Measurements from ENCODE around the gene LRMDA. TPM values are rescaled to one million over a fixed set of nuclear protein-coding genes. Genes with fewer than 3 reads are reported as not detected.

LRMDA gene
- total and polyA plus RNA-seq, 2 of the 13 experiments (the other 11 are each of a cell fraction or from before 2014, with no cell fraction given) = 13.4 to 22.0 TPM

DNA sequence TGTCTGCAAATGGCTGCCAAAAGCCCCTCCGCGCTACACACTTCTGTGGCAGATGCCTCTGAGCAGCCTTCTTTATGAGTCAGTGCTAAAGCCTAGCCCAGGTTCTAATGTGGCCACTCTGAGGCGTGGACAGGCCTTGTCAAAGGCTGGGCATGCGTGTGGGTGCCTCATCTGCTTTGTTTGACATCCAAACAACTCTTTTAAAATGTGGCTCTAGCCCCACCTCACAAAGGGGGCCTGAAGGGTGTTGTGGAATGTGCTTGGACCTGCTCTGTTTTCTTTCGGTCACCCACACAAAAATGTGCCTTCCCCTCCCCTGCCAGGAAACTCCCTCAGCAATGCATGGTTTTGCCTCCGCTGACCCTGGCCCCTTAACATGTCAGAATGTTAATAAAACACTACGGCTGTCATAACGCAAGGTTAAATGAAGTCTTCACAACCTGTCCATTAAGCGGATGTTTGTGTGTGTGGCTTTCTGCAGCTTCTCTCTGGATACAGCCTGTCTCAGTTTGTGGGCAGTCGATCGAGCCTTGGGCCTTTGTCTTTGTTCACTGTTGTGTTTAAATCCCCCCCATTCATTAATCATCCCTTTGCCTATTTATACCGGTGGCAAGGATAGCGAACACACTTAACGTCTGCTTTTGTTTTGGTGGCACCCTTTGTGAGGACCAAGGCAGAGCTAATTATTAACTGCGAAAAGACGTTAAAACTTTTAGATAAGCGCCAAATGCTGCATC, 718.9 kb downstream of the LRMDA start (continued):
- TF ChIP-seq ZFX (CRISPR knock-in tag; IDR thresholded peaks at IDR 0.05; ENCODE audit: low read depth) = peak; percentile 82
- TF ChIP-seq, protein P1, sequence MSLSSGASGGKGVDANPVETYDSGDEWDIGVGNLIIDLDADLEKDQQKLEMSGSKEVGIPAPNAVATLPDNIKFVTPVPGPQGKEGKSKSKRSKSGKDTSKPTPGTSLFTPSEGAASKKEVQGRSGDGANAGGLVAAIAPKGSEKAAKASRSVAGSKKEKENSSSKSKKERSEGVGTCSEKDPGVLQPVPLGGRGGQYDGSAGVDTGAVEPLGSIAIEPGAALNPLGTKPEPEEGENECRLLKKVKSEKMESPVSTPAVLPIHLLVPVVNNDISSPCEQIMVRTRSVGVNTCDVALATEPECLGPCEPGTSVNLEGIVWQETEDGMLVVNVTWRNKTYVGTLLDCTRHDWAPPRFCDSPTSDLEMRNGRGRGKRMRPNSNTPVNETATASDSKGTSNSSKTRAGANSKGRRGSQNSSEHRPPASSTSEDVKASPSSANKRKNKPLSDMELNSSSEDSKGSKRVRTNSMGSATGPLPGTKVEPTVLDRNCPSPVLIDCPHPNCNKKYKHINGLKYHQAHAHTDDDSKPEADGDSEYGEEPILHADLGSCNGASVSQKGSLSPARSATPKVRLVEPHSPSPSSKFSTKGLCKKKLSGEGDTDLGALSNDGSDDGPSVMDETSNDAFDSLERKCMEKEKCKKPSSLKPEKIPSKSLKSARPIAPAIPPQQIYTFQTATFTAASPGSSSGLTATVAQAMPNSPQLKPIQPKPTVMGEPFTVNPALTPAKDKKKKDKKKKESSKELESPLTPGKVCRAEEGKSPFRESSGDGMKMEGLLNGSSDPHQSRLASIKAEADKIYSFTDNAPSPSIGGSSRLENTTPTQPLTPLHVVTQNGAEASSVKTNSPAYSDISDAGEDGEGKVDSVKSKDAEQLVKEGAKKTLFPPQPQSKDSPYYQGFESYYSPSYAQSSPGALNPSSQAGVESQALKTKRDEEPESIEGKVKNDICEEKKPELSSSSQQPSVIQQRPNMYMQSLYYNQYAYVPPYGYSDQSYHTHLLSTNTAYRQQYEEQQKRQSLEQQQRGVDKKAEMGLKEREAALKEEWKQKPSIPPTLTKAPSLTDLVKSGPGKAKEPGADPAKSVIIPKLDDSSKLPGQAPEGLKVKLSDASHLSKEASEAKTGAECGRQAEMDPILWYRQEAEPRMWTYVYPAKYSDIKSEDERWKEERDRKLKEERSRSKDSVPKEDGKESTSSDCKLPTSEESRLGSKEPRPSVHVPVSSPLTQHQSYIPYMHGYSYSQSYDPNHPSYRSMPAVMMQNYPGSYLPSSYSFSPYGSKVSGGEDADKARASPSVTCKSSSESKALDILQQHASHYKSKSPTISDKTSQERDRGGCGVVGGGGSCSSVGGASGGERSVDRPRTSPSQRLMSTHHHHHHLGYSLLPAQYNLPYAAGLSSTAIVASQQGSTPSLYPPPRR (CRISPR knock-in tag; IDR thresholded peaks at IDR 0.05; ENCODE audit: borderline replicate concordance) = peak; percentile 91; the same call in 1 of the 2 replicates
- peak; percentile 57; the same call in 1 of the 2 replicates for TF ChIP-seq RFXAP (CRISPR knock-in tag; IDR thresholded peaks at IDR 0.05; ENCODE audit: borderline replicate concordance)
- TF ChIP-seq JUN (CRISPR knock-in tag; IDR thresholded peaks at IDR 0.05) = peak; percentile 72
- TF ChIP-seq POLR2A (IDR thresholded peaks at IDR 0.05; ENCODE audit: insufficient read depth in 1 of 2, low read depth in 2 of 2, low read length in 2 of 2) = peak; percentile 57 to 79
- TF ChIP-seq HHEX (CRISPR knock-in tag; IDR thresholded peaks at IDR 0.05) = peak; percentile 54
- peak; percentile 86 for TF ChIP-seq ZMYM4 (CRISPR knock-in tag; IDR thresholded peaks at IDR 0.05)
- TF ChIP-seq, protein P2, sequence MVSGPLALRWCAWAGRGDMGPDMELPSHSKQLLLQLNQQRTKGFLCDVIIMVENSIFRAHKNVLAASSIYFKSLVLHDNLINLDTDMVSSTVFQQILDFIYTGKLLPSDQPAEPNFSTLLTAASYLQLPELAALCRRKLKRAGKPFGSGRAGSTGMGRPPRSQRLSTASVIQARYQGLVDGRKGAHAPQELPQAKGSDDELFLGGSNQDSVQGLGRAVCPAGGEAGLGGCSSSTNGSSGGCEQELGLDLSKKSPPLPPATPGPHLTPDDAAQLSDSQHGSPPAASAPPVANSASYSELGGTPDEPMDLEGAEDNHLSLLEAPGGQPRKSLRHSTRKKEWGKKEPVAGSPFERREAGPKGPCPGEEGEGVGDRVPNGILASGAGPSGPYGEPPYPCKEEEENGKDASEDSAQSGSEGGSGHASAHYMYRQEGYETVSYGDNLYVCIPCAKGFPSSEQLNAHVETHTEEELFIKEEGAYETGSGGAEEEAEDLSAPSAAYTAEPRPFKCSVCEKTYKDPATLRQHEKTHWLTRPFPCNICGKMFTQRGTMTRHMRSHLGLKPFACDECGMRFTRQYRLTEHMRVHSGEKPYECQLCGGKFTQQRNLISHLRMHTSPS (CRISPR knock-in tag; IDR thresholded peaks at IDR 0.05; ENCODE audit: low read depth) = peak; percentile 64; the same call in 1 of the 2 replicates
- TF ChIP-seq GATA4 (IDR thresholded peaks at IDR 0.05; ENCODE audit: borderline replicate concordance, low read depth) = peak; percentile 82; the same call in 1 of the 2 replicates
- TF ChIP-seq, protein P3, sequence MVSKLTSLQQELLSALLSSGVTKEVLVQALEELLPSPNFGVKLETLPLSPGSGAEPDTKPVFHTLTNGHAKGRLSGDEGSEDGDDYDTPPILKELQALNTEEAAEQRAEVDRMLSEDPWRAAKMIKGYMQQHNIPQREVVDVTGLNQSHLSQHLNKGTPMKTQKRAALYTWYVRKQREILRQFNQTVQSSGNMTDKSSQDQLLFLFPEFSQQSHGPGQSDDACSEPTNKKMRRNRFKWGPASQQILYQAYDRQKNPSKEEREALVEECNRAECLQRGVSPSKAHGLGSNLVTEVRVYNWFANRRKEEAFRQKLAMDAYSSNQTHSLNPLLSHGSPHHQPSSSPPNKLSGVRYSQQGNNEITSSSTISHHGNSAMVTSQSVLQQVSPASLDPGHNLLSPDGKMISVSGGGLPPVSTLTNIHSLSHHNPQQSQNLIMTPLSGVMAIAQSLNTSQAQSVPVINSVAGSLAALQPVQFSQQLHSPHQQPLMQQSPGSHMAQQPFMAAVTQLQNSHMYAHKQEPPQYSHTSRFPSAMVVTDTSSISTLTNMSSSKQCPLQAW (CRISPR knock-in tag; IDR thresholded peaks at IDR 0.05) = 0 out of 2 replicates have a peak, but pooled peaks have one; percentile 40
- TF ChIP-seq, protein P4, sequence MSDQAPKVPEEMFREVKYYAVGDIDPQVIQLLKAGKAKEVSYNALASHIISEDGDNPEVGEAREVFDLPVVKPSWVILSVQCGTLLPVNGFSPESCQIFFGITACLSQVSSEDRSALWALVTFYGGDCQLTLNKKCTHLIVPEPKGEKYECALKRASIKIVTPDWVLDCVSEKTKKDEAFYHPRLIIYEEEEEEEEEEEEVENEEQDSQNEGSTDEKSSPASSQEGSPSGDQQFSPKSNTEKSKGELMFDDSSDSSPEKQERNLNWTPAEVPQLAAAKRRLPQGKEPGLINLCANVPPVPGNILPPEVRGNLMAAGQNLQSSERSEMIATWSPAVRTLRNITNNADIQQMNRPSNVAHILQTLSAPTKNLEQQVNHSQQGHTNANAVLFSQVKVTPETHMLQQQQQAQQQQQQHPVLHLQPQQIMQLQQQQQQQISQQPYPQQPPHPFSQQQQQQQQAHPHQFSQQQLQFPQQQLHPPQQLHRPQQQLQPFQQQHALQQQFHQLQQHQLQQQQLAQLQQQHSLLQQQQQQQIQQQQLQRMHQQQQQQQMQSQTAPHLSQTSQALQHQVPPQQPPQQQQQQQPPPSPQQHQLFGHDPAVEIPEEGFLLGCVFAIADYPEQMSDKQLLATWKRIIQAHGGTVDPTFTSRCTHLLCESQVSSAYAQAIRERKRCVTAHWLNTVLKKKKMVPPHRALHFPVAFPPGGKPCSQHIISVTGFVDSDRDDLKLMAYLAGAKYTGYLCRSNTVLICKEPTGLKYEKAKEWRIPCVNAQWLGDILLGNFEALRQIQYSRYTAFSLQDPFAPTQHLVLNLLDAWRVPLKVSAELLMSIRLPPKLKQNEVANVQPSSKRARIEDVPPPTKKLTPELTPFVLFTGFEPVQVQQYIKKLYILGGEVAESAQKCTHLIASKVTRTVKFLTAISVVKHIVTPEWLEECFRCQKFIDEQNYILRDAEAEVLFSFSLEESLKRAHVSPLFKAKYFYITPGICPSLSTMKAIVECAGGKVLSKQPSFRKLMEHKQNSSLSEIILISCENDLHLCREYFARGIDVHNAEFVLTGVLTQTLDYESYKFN (CRISPR knock-in tag; conservative IDR thresholded peaks at IDR 0.05) = peak; percentile 92
- TF ChIP-seq ZNF629 (CRISPR knock-in tag; conservative IDR thresholded peaks at IDR 0.05) = peak; percentile 25; the same call in 1 of the 2 replicates
- TF ChIP-seq SNAPC2 (CRISPR knock-in tag; IDR thresholded peaks at IDR 0.05) = peak; percentile 80; the same call in 1 of the 2 replicates
- no peak for TF ChIP-seq U2AF2 (IDR thresholded peaks at IDR 0.05; ENCODE audit: low read depth, low read length)
- TF ChIP-seq ZNF180 (CRISPR knock-in tag; IDR thresholded peaks at IDR 0.05; ENCODE audit: borderline replicate concordance, low read depth) = no peak
- TF ChIP-seq SOX5 (CRISPR knock-in tag; IDR thresholded peaks at IDR 0.05; ENCODE audit: borderline replicate concordance) = peak; percentile 94
- peak; percentile 34; the same call in 1 of the 2 replicates for TF ChIP-seq ZNF274 (CRISPR knock-in tag; IDR thresholded peaks at IDR 0.05)
- TF ChIP-seq ATAD3A (CRISPR knock-in tag; IDR thresholded peaks at IDR 0.05) = no peak

All from HepG2 (cell line).